Upper lobe of left lung (tissue), 6 donors: Measurements from ENCODE around the gene TMEM170B. TPM values are rescaled to one million over a fixed set of nuclear protein-coding genes. Genes with fewer than 3 reads are reported as not detected.

Experiments
- ATAC-seq, 2 donors: fragments of 200-7000 bp; cut with Tn5 transposase; one replicate each; pipeline ENCODE4 v1.9.1; 2022; ENCODE audit warnings: mild to moderate bottlenecking in 2 of 2, moderate library complexity in 2 of 2; ENCODE audit not compliant: low FRiP score in 2 of 2
- DNase-seq, 2 donors: peaks; one replicate each; pipeline ENCODE4 v3.0.0-alpha.2; 2019 to 2020
- H3K27ac ChIP-seq, 4 donors: fragments of 200-600 bp; sonication (generic); one replicate each; pipeline ENCODE4 v1.5.1; 2016 to 2019
- H3K27me3 ChIP-seq, 4 donors: fragments of 200-600 bp; sonication (generic); one replicate each; pipeline ENCODE4 v1.5.1; 2017 to 2019
- H3K36me3 ChIP-seq, 4 donors: fragments of 200-600 bp; sonication (generic); one replicate each; pipeline ENCODE4 v1.5.1; 2016 to 2019
- H3K4me1 ChIP-seq, 4 donors: fragments of 200-600 bp; sonication (generic); one replicate each; pipeline ENCODE4 v1.5.1; 2018 to 2019
- H3K4me3 ChIP-seq, 4 donors: fragments of 200-600 bp; sonication (generic); one replicate each; pipeline ENCODE4 v1.5.1; 2017 to 2019; ENCODE audit warnings: mild to moderate bottlenecking in 2 of 4, moderate library complexity in 1 of 4
- H3K9me3 ChIP-seq, 4 donors: fragments of 200-600 bp; sonication (generic); one replicate each; pipeline ENCODE4 v1.5.1; 2018 to 2019
- CTCF ChIP-seq, 6 experiments: fragments of 450-650 bp in 4 of 6; fragments of 200-600 bp in 2 of 6; sonication (generic) in 2 of 6; IDR thresholded peaks; one replicate each; pipeline ENCODE4 v1.5.1; 2016 to 2019; ENCODE audit warnings: antibody characterized with exemption in 6 of 6
- EP300 ChIP-seq, 4 donors: sonication (generic); formaldehyde crosslinking; IDR thresholded peaks; one replicate each; pipeline ENCODE4 v1.5.1; 2017; ENCODE audit warnings: antibody characterized with exemption in 4 of 4, control low read depth in 2 of 4
- POLR2A ChIP-seq, 4 donors: fragments of 450-650 bp; IDR thresholded peaks; one replicate each; pipeline ENCODE4 v1.5.1; 2016 to 2017; ENCODE audit warnings: antibody characterized with exemption in 4 of 4, mild to moderate bottlenecking in 2 of 4
- POLR2AphosphoS5 ChIP-seq, 2 donors: sonication (generic); formaldehyde crosslinking; IDR thresholded peaks; one replicate each; pipeline ENCODE4 v1.5.1; 2017; ENCODE audit warnings: antibody characterized with exemption in 2 of 2
- WGBS, 2 donors: methylation state at CpG; one replicate each; pipeline ENCODE4 v1.1.5; 2017 to 2018; 5-methylcytosine and 5-hydroxymethylcytosine counted together
- total RNA-seq, 6 donors: library from RNA; depleted of rRNA in 4 of 6; stranded (reverse); fragments of >200 nt in 4 of 6; gene quantifications; one replicate each; pipeline versions ENCODE4 v1.1.0 to v1.2.1, GENCODE V29; 2016 to 2021
- donor health status: DM: no; HTN: no; CAD: no; lungs with moderate emphysema.
- donor health status: DM: no; HTN: yes; CAD: no; lungs with severe emphysema.

Gene TMEM170B
- total RNA-seq, 6 donors from 2014 or later = 3.0 to 12.9 (median 6.0) TPM

GRCh38 chr6:11527274-11527870, 10.2 kb upstream of the TMEM170B start:
- ATAC-seq (no peak), DNase-seq (no peak)
- H3K27me3 ChIP-seq = no peaks in the 10 kb centered on the region
- no peak overlapping the region for H3K27ac ChIP-seq
- no peaks in the 10 kb centered on the region for H3K36me3 ChIP-seq
- TF ChIP-seq POLR2AphosphoS5 (IDR thresholded peaks at IDR 0.05) (no peak), POLR2A (IDR thresholded peaks at IDR 0.05) (no peak), CTCF (IDR thresholded peaks at IDR 0.05) (no peak), EP300 (IDR thresholded peaks at IDR 0.05) (no peak)
- H3K4me1 ChIP-seq = peaks cover 0 to 13% (median 5%) of the 10 kb centered on the region in 4 donors
- no peaks in the 10 kb centered on the region for H3K9me3 ChIP-seq
- no peak overlapping the region for H3K4me3 ChIP-seq

GRCh38 chr6:11528996-11529395, 8.6 kb upstream of the TMEM170B start:
- Histone ChIP-seq H3K4me1 (peaks cover 0 to 6% (median 2%) of the 10 kb centered on the region in 4 donors), H3K9me3 (no peaks in the 10 kb centered on the region), H3K27ac (no peak overlapping the region), H3K4me3 (no peak overlapping the region), H3K36me3 (no peaks in the 10 kb centered on the region), H3K27me3 (no peaks in the 10 kb centered on the region)
- ATAC-seq = no peak
- TF ChIP-seq POLR2AphosphoS5 (IDR thresholded peaks at IDR 0.05) = no peak
- TF ChIP-seq CTCF (IDR thresholded peaks at IDR 0.05) = no peak
- TF ChIP-seq EP300 (IDR thresholded peaks at IDR 0.05) = no peak
- no peak for TF ChIP-seq POLR2A (IDR thresholded peaks at IDR 0.05)
- WGBS, 2 donors = 58 to 70% methylated on average over 2 of the region's 2 CpGs
- no peak for DNase-seq

DNA sequence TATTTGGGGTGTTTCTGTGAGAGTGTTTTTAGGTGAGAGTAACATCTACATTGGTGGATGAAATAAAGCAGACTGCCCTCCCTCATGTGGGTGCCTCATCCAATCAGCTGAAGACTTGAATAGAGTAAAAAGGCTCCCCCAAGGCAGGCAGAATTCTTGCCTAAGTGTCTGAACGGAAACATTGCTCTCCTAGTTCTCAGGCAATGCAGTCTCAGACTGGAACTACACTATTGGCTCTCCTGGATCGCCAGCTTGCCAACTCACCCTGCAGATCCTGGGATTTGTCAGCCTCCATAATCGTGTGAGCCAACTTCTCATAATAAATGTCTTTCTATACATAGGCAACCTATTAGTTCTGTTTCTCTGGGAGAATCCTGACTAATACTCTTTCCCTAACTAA, 5.5 kb upstream of the TMEM170B start:
- H3K4me3 ChIP-seq = no peak overlapping the region
- no peak overlapping the region for H3K27ac ChIP-seq
- TF ChIP-seq EP300 (IDR thresholded peaks at IDR 0.05) = no peak
- no peak for TF ChIP-seq POLR2AphosphoS5 (IDR thresholded peaks at IDR 0.05)
- TF ChIP-seq POLR2A (IDR thresholded peaks at IDR 0.05) = no peak
- no peak for TF ChIP-seq CTCF (IDR thresholded peaks at IDR 0.05)
- H3K9me3 ChIP-seq = no peaks in the 10 kb centered on the region
- no peaks in the 10 kb centered on the region for H3K36me3 ChIP-seq
- no peak for ATAC-seq
- no peak for DNase-seq
- no peaks in the 10 kb centered on the region for H3K27me3 ChIP-seq
- WGBS, 2 donors = 73 to 79% methylated on average over 3 of the region's 3 CpGs
- peaks cover 6 to 14% (median 8%) of the 10 kb centered on the region in 4 donors for H3K4me1 ChIP-seq

DNA sequence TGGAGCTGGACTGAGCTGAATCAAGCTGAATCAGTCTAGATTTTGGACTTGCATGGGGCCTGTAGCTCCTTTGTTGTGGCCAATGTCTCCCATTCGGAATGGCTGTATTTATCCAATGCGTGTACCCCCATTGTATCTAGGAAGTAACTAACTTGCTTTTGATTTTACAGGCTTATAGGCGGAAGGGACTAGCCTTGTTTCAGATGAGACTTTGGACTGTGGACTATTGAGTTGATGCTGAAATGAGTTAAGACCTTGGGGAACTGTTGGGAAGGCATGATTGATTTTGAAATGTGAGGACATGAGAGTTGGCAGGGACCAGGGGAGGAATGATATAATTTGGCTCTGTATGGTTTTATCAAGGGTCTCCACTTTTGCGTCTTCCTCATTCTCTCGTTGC, 3.0 kb upstream of the TMEM170B start:
- Histone ChIP-seq H3K27ac (no peak overlapping the region), H3K4me3 (no peak overlapping the region), H3K9me3 (no peaks in the 10 kb centered on the region), H3K36me3 (no peaks in the 10 kb centered on the region), H3K27me3 (no peaks in the 10 kb centered on the region), H3K4me1 (peaks cover 6 to 18% (median 11%) of the 10 kb centered on the region in 4 donors)
- no peak for DNase-seq
- no peak for ATAC-seq
- TF ChIP-seq POLR2A (IDR thresholded peaks at IDR 0.05) = no peak
- TF ChIP-seq POLR2AphosphoS5 (IDR thresholded peaks at IDR 0.05) = no peak
- no peak for TF ChIP-seq CTCF (IDR thresholded peaks at IDR 0.05)
- TF ChIP-seq EP300 (IDR thresholded peaks at IDR 0.05) = no peak
- WGBS, 2 donors = 92 to 95% methylated on average over 5 of the region's 5 CpGs

DNA sequence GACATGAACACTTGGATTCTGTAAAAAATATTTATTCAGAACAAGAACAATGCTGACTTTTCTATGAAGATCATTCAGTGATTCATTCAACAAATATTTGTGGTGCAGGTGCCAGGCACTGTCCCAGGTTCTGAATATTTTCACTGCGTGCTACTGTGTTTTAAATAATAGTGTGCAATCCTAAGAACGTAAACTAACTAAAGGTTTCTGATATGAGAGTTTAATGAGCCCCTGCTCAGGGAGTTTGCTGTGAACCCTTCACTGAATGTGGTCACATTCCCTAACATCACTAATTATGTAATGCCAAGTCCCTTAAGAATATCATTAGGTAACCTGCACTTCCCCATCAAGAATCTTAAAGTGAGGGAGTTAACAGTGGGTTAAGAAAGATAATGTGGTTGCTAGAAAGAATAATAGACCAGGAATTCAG, 1.7 kb upstream of the TMEM170B start:
- no peak for ATAC-seq

More for the DNA sequence above, 1.7 kb upstream of the TMEM170B start:
- TF ChIP-seq POLR2A (IDR thresholded peaks at IDR 0.05) (no peak), CTCF (IDR thresholded peaks at IDR 0.05) (no peak), POLR2AphosphoS5 (IDR thresholded peaks at IDR 0.05) (no peak), EP300 (IDR thresholded peaks at IDR 0.05) (no peak)
- H3K36me3 ChIP-seq = no peaks in the 10 kb centered on the region
- H3K27me3 ChIP-seq = no peaks in the 10 kb centered on the region
- no peak overlapping the region for H3K4me3 ChIP-seq
- WGBS, 2 donors = 22 to 46% methylated on average over 2 of the region's 2 CpGs
- no peak for DNase-seq
- H3K4me1 ChIP-seq = peaks cover 6 to 18% (median 11%) of the 10 kb centered on the region in 4 donors
- H3K27ac ChIP-seq = no peak overlapping the region
- no peaks in the 10 kb centered on the region for H3K9me3 ChIP-seq
